K562 (cell line): ENCODE data around the gene COL4A4. TPM values are rescaled to one million over a fixed set of nuclear protein-coding genes. Genes with fewer than 3 reads are reported as not detected.

Source experiments
- CBFA2T3 ChIP-seq: fragments of 450-650 bp; IDR thresholded peaks from 2 replicates; pipeline ENCODE4 v1.6.1; 2017
- CLOCK ChIP-seq: fragments of 250-450 bp; sonication (Bioruptor Pico); IDR thresholded peaks from 2 replicates; pipeline ENCODE4 v1.4.0; 2020; ENCODE audit warnings: mild to moderate bottlenecking, moderate library complexity, borderline replicate concordance
- CREM ChIP-seq: IDR thresholded peaks from 2 replicates; pipeline ENCODE4 v1.6.1; 2014; ENCODE audit warnings: antibody characterized with exemption, low read depth
- CTCF ChIP-seq, 3 experiments: IDR thresholded peaks in 2 of 3; conservative IDR thresholded peaks in 1 of 3; 2 replicates each; pipeline ENCODE4 v1.5.1; 2011 to 2012; ENCODE audit warnings: low read length in 3 of 3, mild to moderate bottlenecking in 3 of 3, control low read depth in 2 of 3, improper control_type of control experiment in 1 of 3, inconsistent platforms in 1 of 3, low read depth in 1 of 3, mixed read lengths in 1 of 3, moderate library complexity in 1 of 3; ENCODE audit not compliant: insufficient read depth in 2 of 3
- EHMT2 ChIP-seq: fragments of 450-650 bp; IDR thresholded peaks from 2 replicates; pipeline ENCODE4 v1.6.1; 2018; ENCODE audit warnings: antibody characterized with exemption
- ETS1 ChIP-seq: conservative IDR thresholded peaks from 2 replicates; pipeline ENCODE4 v1.6.1; 2011; ENCODE audit warnings: low read depth, mild to moderate bottlenecking, low read length; ENCODE audit not compliant: control insufficient read depth
- FOS ChIP-seq: IDR thresholded peaks from 3 replicates; pipeline ENCODE4 v1.6.1; 2011; ENCODE audit not compliant: insufficient read length; ENCODE audit errors: extremely low read depth
- FOXM1 ChIP-seq, 2 experiments: fragments of 450-650 bp in 1 of 2; sonication (generic) in 1 of 2; formaldehyde crosslinking in 1 of 2; IDR thresholded peaks; 2 replicates each; pipeline versions ENCODE4 v1.6.1 to v1.9.0; 2017 to 2022; ENCODE audit warnings: low read depth in 2 of 2, mild to moderate bottlenecking in 2 of 2, missing genetic modification reagents in 1 of 2, moderate library complexity in 1 of 2
- GTF2E2 ChIP-seq: fragments of 200-800 bp; sonication (Bioruptor generic); IDR thresholded peaks from 2 replicates; pipeline ENCODE4 v1.6.1; 2016; ENCODE audit warnings: missing genetic modification characterization, missing compliant biosample characterization
- MEIS2 ChIP-seq: fragments of 450-650 bp; IDR thresholded peaks from 2 replicates; pipeline ENCODE4 v1.6.1; 2014; ENCODE audit warnings: mild to moderate bottlenecking; ENCODE audit not compliant: partially characterized antibody
- NR2C2 ChIP-seq, 2 experiments: fragments of 200-800 bp in 1 of 2; sonication (Bioruptor generic) in 1 of 2; sonication (generic) in 1 of 2; formaldehyde crosslinking in 1 of 2; IDR thresholded peaks; 2 replicates each; pipeline versions ENCODE4 v1.6.1 to v1.8.0; 2016 to 2022; ENCODE audit warnings: mild to moderate bottlenecking in 1 of 2, missing compliant biosample characterization in 1 of 2, missing genetic modification characterization in 1 of 2, missing genetic modification reagents in 1 of 2
- TCF15 ChIP-seq: fragments of 250-450 bp; sonication (Bioruptor Pico); IDR thresholded peaks from 2 replicates; pipeline ENCODE4 v1.8.0; 2022; ENCODE audit warnings: moderate library complexity, mild to moderate bottlenecking, inconsistent platforms
- TFE3 ChIP-seq: fragments of 450-650 bp; formaldehyde crosslinking; IDR thresholded peaks from 2 replicates; pipeline ENCODE4 v1.4.0; 2020; ENCODE audit warnings: mild to moderate bottlenecking, mixed read lengths
- THRAP3 ChIP-seq: fragments of 450-650 bp; IDR thresholded peaks from 2 replicates; pipeline ENCODE4 v1.6.1; 2016; ENCODE audit warnings: mild to moderate bottlenecking, inconsistent platforms, borderline replicate concordance
- U2AF2 ChIP-seq: fragments of 200-400 bp; formaldehyde crosslinking; optimal IDR thresholded peaks from 2 replicates; pipeline ENCODE3; 2017; ENCODE audit warnings: low read depth, mild to moderate bottlenecking, low read length
- ZNF140 ChIP-seq: fragments of 250-450 bp; sonication (Bioruptor Pico); IDR thresholded peaks from 2 replicates; pipeline ENCODE4 v1.8.0; 2021; ENCODE audit warnings: moderate library complexity, mild to moderate bottlenecking, inconsistent platforms
- ZNF3 ChIP-seq: fragments of 250-450 bp; sonication (Bioruptor Pico); IDR thresholded peaks from 2 replicates; pipeline ENCODE4 v1.5.0; 2021; ENCODE audit warnings: mild to moderate bottlenecking, moderate library complexity
- ZNF740 ChIP-seq, 3 experiments: fragments of 200-800 bp in 1 of 3; sonication (Bioruptor generic) in 1 of 3; sonication (generic) in 1 of 3; formaldehyde crosslinking in 1 of 3; IDR thresholded peaks; 2 replicates each; pipeline versions ENCODE4 v1.6.1 to v1.8.0; 2016 to 2022; ENCODE audit warnings: mild to moderate bottlenecking in 2 of 3, missing compliant biosample characterization in 2 of 3, missing genetic modification characterization in 2 of 3, missing genetic modification reagents in 1 of 3
- polyA plus RNA-seq, 8 experiments: library from polyadenylated mRNA; depleted of rRNA in 4 of 8; stranded (reverse) in 5 of 8; unstranded in 3 of 8; fragments of >200 nt; fragmentation: Nextera tagmentation in 2 of 8; fragmentation: Illumina TruSeq in 1 of 8; extraction: Ambion mirVana in 2 of 8; extraction: Trizol in 1 of 8; gene quantifications; 2 replicates each; pipeline versions ENCODE4 v1.2.1 to v1.2.3, GENCODE V29; 2011 to 2014; ENCODE audit warnings: inconsistent platforms in 1 of 8, missing spikeins in 1 of 8
- total RNA-seq, 7 experiments: library from RNA; depleted of rRNA in 6 of 7; stranded (reverse); fragments of >200 nt in 6 of 7; fragmentation: Illumina TruSeq in 2 of 7; extraction: Trizol in 2 of 7; gene quantifications; 2 replicates each; pipeline versions ENCODE4 v1.2.1 to v1.2.3, GENCODE V29; 2011 to 2021; ENCODE audit warnings: low replicate concordance in 1 of 7

Gene COL4A4
- total and polyA plus RNA-seq, 9 of the 15 experiments (the other 6 are each of a cell fraction or from before 2014, with no cell fraction given), result under 0.01 to 0.01 TPM; not detected in 7

- no peak for TF ChIP-seq FOS
- no peak for TF ChIP-seq NR2C2 (CRISPR knock-in tag; IDR thresholded peaks at IDR 0.05)
- no peak for TF ChIP-seq NR2C2 (tag; IDR thresholded peaks at IDR 0.05)
- no peak for TF ChIP-seq MEIS2
- peak; percentile 58 to 69 (median 62) for TF ChIP-seq CTCF (IDR thresholded peaks at IDR 0.05 in 2 of 3, conservative IDR thresholded peaks at IDR 0.05 in 1 of 3; ENCODE audit: insufficient read depth in 2 of 3, low read depth in 1 of 3, low read length in 3 of 3)
- no peak for TF ChIP-seq FOXM1 (IDR thresholded peaks at IDR 0.05; ENCODE audit: low read depth)
- TF ChIP-seq FOXM1 (CRISPR knock-in tag; IDR thresholded peaks at IDR 0.05; ENCODE audit: low read depth), result no peak
- no peak for TF ChIP-seq ZNF740 (CRISPR knock-in tag; IDR thresholded peaks at IDR 0.05)
- TF ChIP-seq ZNF740 (tag; IDR thresholded peaks at IDR 0.05), result no peak
- TF ChIP-seq ZNF140 (CRISPR knock-in tag), result no peak
- no peak for TF ChIP-seq ZNF3
- no peak for TF ChIP-seq GTF2E2 (tag)
- TF ChIP-seq CREM, result no peak
- no peak for TF ChIP-seq U2AF2
- TF ChIP-seq THRAP3, result no peak
- peak; percentile 39; the same call in 1 of the 2 replicates for TF ChIP-seq EHMT2
- no peak for TF ChIP-seq ETS1
- TF ChIP-seq CLOCK, result no peak
- TF ChIP-seq TCF15 (CRISPR knock-in tag), result no peak
- 0 out of 2 replicates have a peak, but pooled peaks have one; percentile 21 for TF ChIP-seq CBFA2T3
- no peak for TF ChIP-seq TFE3
Observed at GRCh38 chr2:226979004-226979403, 185.0 kb downstream of the COL4A4 start (continued).
